K562 treated with DMSO at 1 percent for 12 hours (cell line): ENCODE measurements around the gene MRPL58. TPM values are rescaled to one million over a fixed set of nuclear protein-coding genes. Genes with fewer than 3 reads are reported as not detected.

Experiments used
- total RNA-seq: library from RNA; unstranded; fragments of 300-600 nt; gene quantifications from 2 replicates; pipeline ENCODE4 v1.2.3, GENCODE V29; 2022; ENCODE audit not compliant: insufficient read depth

Gene MRPL58
- total RNA-seq, result 57.3 and 66.7 TPM in 2 replicates

GRCh38 chr17:75012346-75013091 lies at the start of gene MRPL58:
Gene MRPL58 (plus strand): TSS chr17:75012670. CDS start chr17:75012687, 17 bp downstream.

GRCh38 chr17:74972107-74972972 lies 40.1 kb upstream of the MRPL58 start, which contains the start of gene HID1:
Gene HID1 (minus strand): TSS chr17:74972759. CDS start chr17:74972656, 103 bp downstream.

GRCh38 chr17:74987418-74987908 lies 25.0 kb upstream of the MRPL58 start, which contains the start of gene CDR2L:
Gene CDR2L (plus strand): TSS chr17:74987632. CDS start chr17:74988044, 412 bp downstream.

GRCh38 chr17:75046407-75047289 lies 34.2 kb downstream of the MRPL58 start, which contains the start of the genes ATP5PD and KCTD2:
Gene ATP5PD (minus strand): TSS chr17:75046969. CDS start chr17:75042650, 4,319 bp downstream.
Gene KCTD2 (plus strand): TSS chr17:75047225. CDS start chr17:75047251, 26 bp downstream.

Other genes with a start within 250 kb of the MRPL58 start
- 22.2 and 29.1 TPM in 2 replicates for gene NAT9, start 236.3 kb upstream of the MRPL58 start, total RNA-seq
- 0.36 and 0.42 TPM in 2 replicates for gene GRIN2C, start 152.8 kb upstream of the MRPL58 start, total RNA-seq
- gene FDXR, start 139.7 kb upstream of the MRPL58 start, total RNA-seq, result 61.2 and 87.6 TPM in 2 replicates
- gene FADS6, start 119.0 kb upstream of the MRPL58 start, total RNA-seq, result 0.78 TPM in 1 of 2 replicates, not detected in the other
- 0.86 and 1.2 TPM in 2 replicates for gene USH1G, start 89.4 kb upstream of the MRPL58 start, total RNA-seq
- gene OTOP2, start 88.4 kb upstream of the MRPL58 start, total RNA-seq, result 0.31 and 0.40 TPM in 2 replicates
- not detected in 2 replicates for gene OTOP3, start 76.8 kb upstream of the MRPL58 start, total RNA-seq
- gene HID1, start 39.9 kb upstream of the MRPL58 start, total RNA-seq, result 5.2 and 5.4 TPM in 2 replicates
- 10.4 and 14.9 TPM in 2 replicates for gene CDR2L, start 25.0 kb upstream of the MRPL58 start, total RNA-seq
- gene ATP5PD, start 34.3 kb downstream of the MRPL58 start, total RNA-seq, result 403 and 525 TPM in 2 replicates
- 21.3 and 36.3 TPM in 2 replicates for gene KCTD2, start 34.6 kb downstream of the MRPL58 start, total RNA-seq
- 3.1 and 5.8 TPM in 2 replicates for gene SLC16A5, start 75.3 kb downstream of the MRPL58 start, total RNA-seq
- gene ARMC7, start 97.3 kb downstream of the MRPL58 start, total RNA-seq, result 27.7 and 30.8 TPM in 2 replicates
- gene NT5C, start 119.1 kb downstream of the MRPL58 start, total RNA-seq, result 45.6 and 55.6 TPM in 2 replicates
- 109 and 120 TPM in 2 replicates for gene JPT1, start 141.8 kb downstream of the MRPL58 start, total RNA-seq
- gene SUMO2, start 170.3 kb downstream of the MRPL58 start, total RNA-seq, result 150 and 159 TPM in 2 replicates
- 67.7 and 89.9 TPM in 2 replicates for gene NUP85, start 193.0 kb downstream of the MRPL58 start, total RNA-seq
- gene GGA3, start 248.9 kb downstream of the MRPL58 start, total RNA-seq, result 27.0 and 59.2 TPM in 2 replicates
- gene MRPS7, start 249.2 kb downstream of the MRPL58 start, total RNA-seq, result 49.9 and 63.4 TPM in 2 replicates